GM21526 (cell line): ENCODE results near the gene MMP15.
"Not testable (repeated sequence)": the region's sequence is repeated elsewhere in the genome, so short reads cannot be mapped to it uniquely, and the experiment has no call there.

ENCODE experiments used
- ATAC-seq: cut with Tn5 transposase; IDR thresholded peaks from one replicate; pipeline ENCODE4 v1.9.1; 2021; ENCODE audit warnings: moderate library complexity; ENCODE audit not compliant: unreplicated experiment, low FRiP score

The MMP15 gene

DNA sequence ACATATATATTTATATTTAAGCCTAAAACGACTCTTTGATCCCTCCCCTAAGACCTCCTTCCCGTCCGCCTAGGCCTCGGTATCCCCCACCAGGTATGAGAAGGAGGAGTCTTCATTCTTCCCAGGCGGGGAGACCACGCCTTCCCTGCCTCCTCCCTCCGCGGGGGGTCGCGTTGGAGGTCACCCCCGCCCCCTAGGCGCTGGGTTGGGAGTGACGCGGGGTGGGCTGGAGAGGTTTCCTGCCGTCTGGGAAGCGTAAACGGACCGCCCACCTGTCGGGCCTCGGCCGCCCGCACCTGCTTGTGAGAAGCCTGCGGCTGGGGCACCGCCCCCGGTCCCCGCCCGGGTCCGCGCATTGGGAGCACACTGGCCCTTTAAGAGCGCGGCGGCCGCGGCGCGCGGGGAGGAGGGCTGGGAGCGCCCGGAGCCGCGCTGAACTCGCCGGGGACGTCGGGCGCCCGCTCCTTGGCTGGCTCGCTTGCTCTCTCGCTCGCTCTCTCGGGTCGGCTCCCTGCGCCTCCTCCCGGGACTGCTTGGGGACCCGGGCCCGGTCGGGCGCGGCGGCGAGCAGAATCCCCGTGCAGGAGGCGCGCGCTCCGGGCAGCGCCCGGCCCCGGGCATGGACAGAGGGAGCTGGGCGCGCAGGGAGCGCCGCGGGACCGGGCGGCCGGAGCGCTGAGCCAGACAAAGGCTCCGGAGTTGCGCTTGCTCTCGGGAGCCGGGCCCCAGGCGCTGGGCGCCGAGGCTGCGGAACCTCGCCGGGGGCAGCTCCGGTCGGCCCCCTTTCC, at the start of gene MMP15:
Gene MMP15 (plus strand): TSS at position 404 of the 788 bp plus-strand sequence. CDS start 597 bp downstream, outside the sequence.
- no peak for ATAC-seq

DNA sequence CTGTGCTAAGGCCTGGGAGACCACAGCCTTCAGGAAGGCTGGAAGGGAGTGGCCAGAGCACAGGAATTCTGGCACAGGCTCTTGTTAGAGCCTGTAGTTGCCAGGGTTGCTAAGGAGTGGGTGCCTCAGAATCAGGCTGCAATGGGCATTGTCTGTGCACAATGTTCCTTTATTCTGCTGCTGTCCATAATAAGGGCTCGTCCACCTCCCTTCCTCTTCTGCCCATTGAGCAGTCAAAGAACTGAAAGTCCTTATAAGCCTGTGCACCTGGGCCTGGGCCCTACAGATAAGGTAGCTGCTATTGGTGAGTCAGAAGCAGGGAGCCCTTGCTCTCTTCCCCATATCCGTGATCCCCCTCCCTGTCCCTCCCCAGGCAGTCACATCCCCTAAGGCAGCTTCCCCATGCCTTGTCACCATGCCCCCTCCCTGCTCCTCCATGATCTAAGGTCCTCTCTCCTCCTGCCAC, 49.2 kb upstream of the MMP15 start:
- no peak for ATAC-seq

DNA sequence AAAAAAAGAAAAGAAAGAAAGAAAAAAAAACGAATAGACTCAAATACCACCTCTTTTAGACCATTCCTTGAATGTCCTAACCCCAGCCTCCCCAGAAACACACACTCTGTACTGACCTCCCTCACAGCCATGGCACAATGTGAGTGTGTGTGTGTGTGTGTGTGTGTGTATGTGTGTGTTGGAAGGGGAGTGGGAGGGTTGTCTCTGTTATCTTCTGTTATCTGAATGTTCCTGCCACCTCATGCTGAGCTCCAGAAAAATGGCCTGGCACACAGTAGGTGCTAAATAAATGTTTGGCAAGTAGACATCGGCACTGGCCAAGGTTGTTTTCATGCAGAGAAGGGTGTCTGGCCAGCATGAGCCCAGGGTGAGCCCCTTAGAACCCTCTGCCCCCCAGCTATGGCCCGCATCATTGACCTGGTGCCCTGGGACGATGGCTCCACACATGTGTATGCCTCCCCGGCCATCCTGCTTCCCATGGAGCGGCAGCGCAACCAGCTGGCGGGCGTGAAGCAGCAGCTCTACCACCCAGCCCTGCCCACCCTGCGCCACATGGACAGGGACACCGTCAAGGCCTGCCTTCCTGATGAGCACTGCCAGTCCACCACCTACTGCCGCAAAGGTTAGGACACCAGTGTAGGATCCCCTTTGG, 48.0 kb upstream of the MMP15 start:
- no peak for ATAC-seq

DNA sequence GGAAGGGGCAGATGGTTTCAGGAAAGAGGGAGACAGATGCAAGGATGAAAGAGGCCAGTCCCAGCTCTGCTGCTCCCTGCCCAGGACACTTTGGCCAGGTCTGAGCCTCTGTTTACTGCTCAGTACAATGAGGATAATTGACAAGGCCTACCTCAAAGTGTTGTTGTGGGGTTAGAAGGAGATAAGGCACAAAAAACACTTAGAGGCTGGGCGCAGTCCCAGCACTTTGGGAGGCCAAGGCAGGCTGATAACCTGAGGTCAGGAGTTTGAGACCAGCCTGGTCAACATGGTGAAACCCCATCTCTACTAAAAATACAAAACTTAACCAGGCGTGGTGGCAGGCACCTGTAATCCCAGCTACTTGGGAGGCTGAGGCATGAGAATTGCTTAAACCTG, 47.5 kb upstream of the MMP15 start:
- ATAC-seq, result not testable (repeated sequence)

DNA sequence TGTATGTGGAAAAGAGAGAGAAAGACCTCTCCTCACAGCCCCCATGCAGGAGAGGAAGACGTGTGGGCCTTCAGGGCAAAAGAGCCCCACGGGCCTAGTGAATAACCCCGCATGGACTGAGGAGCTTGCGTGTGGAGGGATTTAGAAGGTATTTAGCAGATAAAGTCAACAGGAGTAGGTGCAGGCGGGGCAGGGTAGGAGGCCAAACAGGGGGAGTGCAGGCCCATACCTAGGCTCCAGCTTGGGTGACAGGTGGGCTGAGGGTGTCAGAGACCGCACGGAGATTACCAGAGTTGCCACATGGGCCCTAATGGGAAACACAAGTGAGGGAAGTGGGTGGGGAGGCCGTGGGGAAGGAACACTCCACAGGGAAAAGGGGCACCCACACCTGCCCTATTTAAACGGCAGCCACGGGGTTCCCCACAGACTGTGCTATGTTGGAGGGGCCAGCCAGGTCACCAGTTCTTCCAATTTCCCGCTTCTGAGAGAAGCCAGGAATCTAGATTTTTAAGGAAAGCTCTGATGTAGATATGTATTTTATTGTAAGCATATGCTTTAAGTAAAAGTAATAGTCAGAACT, 46.5 kb upstream of the MMP15 start:
- no peak for ATAC-seq

DNA sequence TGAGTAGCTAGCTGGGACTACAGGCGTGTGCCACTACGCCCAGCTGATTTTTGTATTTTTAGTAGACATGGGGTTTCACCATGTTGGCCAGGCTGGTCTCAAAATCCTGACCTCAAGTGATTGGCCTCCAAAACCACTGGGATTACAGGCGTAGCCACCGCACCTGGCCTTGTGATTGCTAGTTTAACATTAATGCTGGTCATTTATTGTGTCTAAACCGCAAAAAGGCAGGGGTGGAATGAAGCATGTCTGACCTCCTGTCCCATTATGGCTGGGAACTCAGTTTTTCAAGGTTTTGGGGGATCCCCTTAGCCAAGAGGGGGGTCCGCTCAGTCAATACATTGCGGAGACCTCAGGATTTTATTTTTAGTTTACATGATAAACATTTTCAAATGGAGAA, 43.9 kb upstream of the MMP15 start:
- ATAC-seq, result no peak

DNA sequence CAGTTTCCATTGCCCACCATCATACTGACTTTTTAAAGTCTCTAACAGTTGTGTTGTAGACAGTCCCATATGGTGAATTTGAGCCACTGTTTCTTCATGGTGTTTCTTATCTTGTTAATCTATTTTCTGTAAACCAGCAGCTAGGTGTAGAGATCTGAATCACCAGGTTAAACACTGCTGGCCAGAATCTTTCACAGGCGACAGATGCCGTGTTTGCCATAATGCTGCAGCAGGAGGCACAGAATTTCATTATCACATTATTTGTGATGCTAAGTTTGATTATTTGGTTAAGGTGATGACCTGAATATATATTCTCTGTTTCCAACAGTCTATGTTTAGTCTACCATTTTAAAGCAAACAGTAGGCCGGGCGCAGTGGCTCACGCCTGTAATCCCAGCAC, 43.2 kb upstream of the MMP15 start:
- no peak for ATAC-seq

DNA sequence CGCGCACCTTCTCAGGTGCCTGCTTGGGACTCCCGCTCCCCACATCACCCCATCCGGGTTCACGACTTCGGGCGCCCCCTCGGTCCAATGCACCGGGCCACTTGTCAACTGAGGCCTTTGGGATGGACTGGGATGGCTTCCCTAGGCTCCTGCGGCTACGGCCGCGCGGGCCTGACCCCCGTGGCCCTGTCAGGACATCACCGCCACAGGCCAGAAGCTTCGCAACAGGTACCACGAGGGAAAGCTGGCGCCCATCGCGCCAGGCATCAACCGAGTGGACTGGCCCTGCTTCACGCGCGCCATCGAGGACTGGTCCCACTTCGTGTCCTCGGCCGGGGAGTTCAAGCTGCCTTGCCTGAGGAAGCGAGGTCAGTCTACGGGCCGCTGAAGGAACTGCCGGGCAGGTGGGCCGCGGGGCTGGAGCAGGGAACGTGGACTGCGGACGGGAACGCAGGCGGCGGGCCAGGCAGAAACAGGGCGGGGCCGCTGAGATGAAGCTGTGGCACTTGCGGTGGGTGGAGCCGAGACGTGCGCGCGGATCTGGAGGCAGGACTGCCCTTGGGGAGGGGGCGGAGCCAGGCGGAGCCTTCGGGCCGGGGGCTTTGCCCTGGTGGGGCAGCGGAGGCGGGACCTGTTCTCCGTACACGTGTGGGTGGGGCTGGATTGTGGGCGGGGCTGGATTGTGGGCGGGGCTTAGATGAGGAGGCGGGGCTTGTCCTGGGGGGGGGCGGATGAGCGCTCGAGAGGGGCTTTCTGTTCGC, 40.9 kb upstream of the MMP15 start:
- peak; percentile 79 for ATAC-seq

DNA sequence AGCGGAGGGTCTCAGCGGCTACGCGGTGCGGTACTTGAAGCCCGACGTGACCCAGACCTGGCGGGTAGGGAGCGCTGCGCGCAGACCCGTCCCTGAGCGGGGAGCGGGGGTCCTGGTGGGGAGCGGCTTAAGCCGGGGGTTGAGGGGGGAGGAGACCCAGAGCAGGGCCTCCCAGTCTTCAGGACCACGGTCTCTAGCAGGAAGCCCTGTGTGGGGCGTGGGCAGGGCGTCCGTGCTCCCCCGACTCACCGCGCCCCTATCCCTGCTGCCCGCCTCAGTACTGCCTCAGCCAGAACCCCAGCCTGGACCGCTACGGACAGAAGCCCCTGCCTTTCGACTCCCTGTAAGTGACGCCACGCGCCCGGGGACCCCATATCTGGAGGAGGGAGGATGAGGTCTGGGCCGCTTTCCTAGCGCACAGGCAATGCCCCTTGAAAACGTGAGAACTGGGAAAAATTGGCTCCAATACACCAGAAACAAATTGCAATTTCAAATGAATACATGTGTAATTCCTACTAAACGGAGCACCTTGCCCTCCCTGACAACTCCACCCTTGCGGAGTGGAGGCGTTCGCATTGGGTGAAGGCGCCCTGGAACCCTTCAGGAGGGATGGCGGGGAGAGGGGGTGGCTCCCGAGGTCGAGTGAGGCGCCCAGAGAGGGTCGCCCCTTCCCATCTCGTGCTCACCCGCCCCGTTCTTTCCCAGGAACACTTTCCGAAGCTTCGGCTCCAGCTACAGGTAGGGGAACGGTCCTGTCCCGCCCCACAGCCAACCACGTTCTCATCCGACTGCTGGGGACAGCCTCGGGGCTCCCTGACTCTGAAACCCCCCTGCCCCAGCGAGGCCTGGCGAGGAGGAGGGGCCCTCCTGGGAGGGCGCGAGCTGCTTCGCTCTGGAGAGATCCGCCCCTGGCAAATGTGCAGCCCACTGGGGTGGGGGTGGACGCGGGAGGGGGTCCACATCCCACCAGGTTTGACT, 40.1 kb upstream of the MMP15 start:
- no peak for ATAC-seq

DNA sequence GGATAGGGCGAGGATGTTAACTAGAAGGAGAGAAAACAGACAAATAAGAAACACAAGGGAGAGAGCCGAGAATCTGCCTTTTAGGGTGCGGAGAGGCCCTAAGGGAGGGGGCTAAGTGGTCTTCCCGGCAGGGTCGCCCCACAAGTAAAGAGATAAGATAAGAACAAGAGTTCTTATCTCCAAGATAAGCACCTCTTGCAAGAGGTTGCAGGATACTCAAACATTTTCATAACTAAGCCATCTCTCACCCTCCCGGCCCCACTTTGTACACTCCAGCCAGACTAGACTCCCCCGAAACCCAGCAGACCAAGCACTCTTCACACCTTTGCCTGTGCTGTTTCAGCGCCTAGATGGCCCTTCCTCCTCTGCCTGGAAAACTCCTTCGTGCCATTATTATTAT, 39.4 kb upstream of the MMP15 start:
- no peak for ATAC-seq

DNA sequence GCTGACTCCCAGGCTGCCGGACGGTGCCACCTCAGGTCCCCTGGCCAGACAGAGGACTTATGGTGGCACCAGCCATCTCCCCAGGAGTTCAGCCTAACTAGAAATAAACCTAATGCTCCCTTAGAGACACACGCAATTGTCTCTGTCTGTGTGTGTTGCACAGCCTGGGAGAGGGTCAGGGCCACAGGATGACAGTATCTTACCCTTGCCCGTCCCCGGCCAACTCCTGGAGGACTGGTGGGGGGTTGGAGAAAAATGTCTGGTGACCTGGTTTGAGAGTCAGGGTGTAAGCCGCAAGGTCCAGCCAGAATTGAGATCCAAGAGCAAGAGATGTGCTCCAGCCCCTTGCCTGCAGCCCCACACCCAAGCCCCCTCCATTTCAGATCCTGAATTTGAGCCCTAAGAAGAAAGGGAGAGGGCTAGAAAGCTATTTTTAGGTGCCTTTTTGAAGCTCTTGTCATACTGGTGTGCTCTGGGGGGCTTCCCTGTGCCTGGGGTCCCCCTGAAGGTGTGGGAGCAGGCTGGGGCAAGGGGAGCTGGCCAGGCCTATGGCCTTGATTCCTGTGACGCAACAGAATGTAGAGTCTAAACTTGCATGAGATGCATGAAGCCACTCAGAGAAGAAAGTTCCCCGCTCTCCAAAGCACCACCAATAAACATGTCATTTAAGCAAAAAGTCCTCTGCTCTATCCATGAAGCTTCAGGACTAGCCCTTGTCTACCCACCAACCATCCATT, 37.9 kb upstream of the MMP15 start:
- no peak for ATAC-seq

DNA sequence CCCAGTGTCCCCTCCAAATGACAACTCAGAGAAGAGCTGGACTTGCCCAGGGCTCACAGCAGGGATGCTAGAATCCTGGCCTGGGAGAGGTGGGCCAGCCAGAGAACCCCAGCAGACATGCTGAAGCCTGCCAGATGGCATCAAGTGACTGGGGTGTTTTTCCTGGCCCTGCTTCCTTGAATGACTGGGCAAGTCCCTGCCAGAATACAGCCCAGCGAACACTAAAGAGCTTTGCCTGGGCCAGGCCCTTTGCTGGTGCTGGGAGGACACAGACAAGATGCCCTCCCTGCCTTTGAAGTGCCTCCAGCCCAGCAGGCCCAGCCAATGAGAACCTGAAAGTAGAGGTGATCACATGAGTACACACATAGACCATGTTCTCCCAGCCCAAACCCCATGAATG, 36.6 kb upstream of the MMP15 start:
- ATAC-seq, result no peak

DNA sequence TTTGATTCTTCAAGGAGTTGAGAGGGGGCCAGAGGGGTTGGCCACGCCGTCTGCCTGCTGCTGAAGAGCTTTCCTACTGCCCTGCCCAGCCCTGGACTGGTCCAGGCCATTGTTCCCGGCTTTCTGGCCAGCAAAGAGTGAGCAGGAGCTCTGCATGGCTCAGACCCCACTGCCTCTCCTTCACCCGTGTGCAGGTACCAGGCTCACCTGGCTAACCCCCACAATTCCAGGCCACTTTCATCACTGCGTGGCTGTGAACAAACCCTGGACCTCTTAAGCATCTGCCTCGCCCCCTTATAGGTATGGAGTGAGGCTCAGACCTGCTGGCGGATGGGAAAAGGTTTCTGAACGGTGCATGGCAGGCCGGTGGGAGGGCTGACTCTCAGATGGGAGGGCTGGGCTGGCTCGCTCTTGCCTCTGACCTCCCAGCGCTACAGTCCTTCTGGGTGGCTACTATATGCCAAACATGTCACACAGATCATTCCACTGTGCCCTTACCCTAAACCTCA, 33.9 kb upstream of the MMP15 start:
- no peak for ATAC-seq

DNA sequence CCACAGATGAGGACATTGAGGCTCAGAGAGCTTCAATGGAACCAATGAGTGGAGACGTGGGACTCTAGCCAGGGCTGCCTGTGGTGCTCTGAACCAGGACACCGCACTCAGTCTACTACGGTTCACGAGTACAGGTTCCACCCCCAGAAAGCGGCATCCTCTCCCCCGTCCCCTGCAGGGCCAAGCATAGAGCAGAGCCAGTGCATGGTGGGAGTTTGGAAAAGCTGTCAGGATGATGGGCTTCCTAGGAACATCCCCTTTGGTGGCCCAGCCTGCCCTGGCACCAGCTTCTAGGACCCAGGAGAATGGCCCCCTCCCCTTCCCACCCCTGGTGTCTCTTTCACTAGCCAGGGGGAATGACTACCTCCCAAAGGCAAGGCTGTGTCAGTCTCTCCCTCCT, 33.5 kb upstream of the MMP15 start:
- ATAC-seq, result no peak

DNA sequence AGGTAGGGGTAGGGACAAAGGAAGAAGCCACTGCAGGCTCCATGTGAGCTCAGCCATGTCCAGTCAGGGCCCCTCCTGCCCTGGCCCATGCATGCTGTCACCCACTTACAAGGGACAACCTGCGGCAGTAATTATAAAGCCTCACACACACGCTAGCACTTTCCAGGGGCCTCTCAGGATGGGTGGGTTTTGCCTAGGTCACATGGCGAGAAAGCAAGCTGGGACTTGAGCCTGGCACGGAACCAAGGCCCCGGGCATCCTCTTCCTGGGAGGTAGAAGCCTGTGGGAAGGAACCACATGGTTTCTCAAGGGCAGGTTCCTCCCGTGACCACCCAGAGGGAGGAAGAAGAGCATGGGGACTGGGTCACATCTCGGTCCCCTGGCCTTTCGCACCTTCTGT, 32.1 kb upstream of the MMP15 start:
- ATAC-seq, result no peak

DNA sequence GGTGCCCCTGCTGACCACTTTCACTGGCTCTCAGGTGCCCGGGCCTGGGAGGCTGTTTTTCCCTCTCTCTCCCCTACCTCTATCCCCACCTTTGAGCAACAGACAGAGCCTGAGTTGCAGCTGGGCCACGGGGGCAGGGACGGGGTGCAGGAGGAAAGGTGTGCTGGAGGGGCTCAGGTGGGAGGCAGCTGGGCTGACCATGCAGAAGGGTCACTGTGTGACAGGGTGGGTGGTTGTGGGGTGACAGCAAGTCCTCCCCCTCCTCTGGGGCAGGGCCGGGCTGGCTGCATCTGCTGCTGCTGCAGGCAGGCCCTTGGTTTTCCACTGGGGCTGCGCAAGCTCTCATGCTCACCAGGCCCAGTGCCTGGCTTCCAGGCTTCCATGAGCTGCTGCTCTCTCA, 31.7 kb upstream of the MMP15 start:
- ATAC-seq, result no peak

DNA sequence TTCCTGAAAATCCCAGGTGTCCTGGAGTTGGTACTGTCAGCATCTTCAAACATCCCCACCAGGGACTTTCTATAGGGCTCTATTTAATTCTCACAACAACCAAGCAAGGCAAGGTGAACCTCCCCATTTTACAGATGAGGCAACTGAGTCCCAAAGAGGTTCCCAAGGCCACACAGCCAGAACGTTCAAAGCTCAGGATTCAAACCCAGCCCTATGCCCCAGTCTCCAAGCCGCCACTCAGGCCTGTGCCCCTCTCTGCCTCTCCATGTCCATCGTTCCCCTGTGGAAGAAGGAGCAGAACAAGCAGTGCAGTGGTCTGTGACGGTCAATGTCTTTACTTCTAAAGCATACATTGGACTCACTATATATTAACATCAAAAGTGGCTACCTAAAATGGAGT, 31.2 kb upstream of the MMP15 start:
- ATAC-seq, result no peak

DNA sequence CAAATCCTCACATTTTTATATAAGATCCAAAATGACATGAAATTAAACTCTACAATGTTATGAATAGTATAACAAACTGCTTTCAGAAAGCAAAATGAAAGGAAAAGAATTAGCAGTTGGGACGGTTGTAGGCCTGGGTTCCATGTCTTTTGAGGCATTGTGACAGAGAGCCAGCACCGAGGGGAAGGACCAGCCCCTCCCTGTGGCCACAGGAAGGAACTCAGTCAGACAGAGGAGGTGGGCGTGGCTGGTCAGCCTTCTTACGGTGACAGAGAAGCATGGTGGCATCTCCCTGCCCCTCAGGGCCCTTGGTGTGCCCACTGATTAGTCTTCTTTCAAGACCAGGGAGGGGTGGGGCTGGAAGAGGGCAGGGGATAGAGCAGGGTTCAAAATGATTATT, 30.8 kb upstream of the MMP15 start:
- no peak for ATAC-seq
